ENCODE data around the gene AP4S1.

The AP4S1 gene

GRCh38 chr14:31139301-31139847 is 113.9 kb downstream of the AP4S1 start:
- DNase-seq = no peak

GRCh38 chr14:31142455-31143087 is 117.1 kb downstream of the AP4S1 start:
- DNase-seq = no peak
